ENCODE data around the gene RARRES1. TPM values are rescaled to one million over a fixed set of nuclear protein-coding genes. Genes with fewer than 3 reads are reported as not detected.
A peak's percentile ranks its signal among the peaks of the same experiment; 100 is the strongest.

The RARRES1 gene
- total RNA-seq, 1 experiment from 2014 or later = 0.20 TPM

- no peak for TF ChIP-seq CBX3 (IDR thresholded peaks at IDR 0.05; ENCODE audit: low read depth)
Observed at GRCh38 chr3:158651192-158651591, 81.1 kb downstream of the RARRES1 start (continued).

- Histone ChIP-seq H3K4me1 (ENCODE audit: control insufficient read depth in 1 of 2, insufficient read depth in 2 of 2, low read length in 2 of 2) (peaks cover 7 to 21% of the 10 kb centered on the region in 2 experiments; a peak in 3 of 4 replicates), H3K79me2 (ENCODE audit: insufficient read depth, low read length) (peaks cover 61% of the 10 kb centered on the region), H3K9me2 (ENCODE audit: insufficient read depth) (no peaks in the 10 kb centered on the region), H3K4me3 (replicated peaks in 1 of 2; ENCODE audit: low read depth in 1 of 2, low read length in 2 of 2) (no peak overlapping the region), H3K4me2 (ENCODE audit: low read length) (no peak overlapping the region), H3K27ac (ENCODE audit: low read depth, low read length) (no peak overlapping the region), H3K9me3 (ENCODE audit: control insufficient read depth in 1 of 2, insufficient read depth in 1 of 2, low read depth in 1 of 2, low read length in 2 of 2) (no peaks in the 10 kb centered on the region), H4K20me1 (ENCODE audit: insufficient read depth) (peaks cover 3% of the 10 kb centered on the region; the same call in 1 of the 2 replicates), H3K36me3 (ENCODE audit: control insufficient read depth in 1 of 2, insufficient read depth in 2 of 2, low read length in 2 of 2) (peaks cover 23 to 30% of the 10 kb centered on the region in 2 experiments), H3K9ac (ENCODE audit: low read length) (no peak overlapping the region), H3K27me3 (ENCODE audit: insufficient read depth, low read length) (no peaks in the 10 kb centered on the region), H2AFZ (ENCODE audit: low read depth, low read length, poor library complexity, severe bottlenecking) (no peak overlapping the region)
- peak; percentile 67 for ATAC-seq
- DNase-seq (ENCODE audit: low read depth, low spot score) = no peak
- ChIA-PET CTCF (interaction anchor here (2.8 kb wide), 1 partner anchor 9 kb away, joined by 9 read pairs; no protein-coding TSS in a partner anchor), POLR2A (interaction anchor here (0.6 kb wide), 1 partner anchor 65 kb away, joined by 3 read pairs; no protein-coding TSS in a partner anchor), RAD21 (ENCODE audit: low non-redundant PET in 1 of 2, low total read pairs in 2 of 2, uncharacterized antibody in 2 of 2, unreplicated experiment in 2 of 2) (no interaction called here)
- BruUV-seq (replicated peaks) = no TSS peak
- intact Hi-C loops (cut with micrococcal nuclease) = loop anchor here (10.0 kb wide), 2 partner anchors 605 to 1035 kb away; no protein-coding TSS in a partner anchor
- no peak for TF ChIP-seq EZH2 (IDR thresholded peaks at IDR 0.05)
- TF ChIP-seq SP1 (IDR thresholded peaks at IDR 0.05; ENCODE audit: low read depth) = no peak
- no peak for TF ChIP-seq CTCF (IDR thresholded peaks at IDR 0.05 in 2 of 3, conservative IDR thresholded peaks at IDR 0.05 in 1 of 3; ENCODE audit: borderline replicate concordance in 1 of 3, insufficient read depth in 1 of 3, low read depth in 2 of 3, low read length in 2 of 3)
- no peak for TF ChIP-seq JUND (IDR thresholded peaks at IDR 0.05)
- no peak for TF ChIP-seq ZFX (IDR thresholded peaks at IDR 0.05)
- TF ChIP-seq SRF (IDR thresholded peaks at IDR 0.05; ENCODE audit: low read depth) = no peak
- no peak for TF ChIP-seq ELF1 (IDR thresholded peaks at IDR 0.05; ENCODE audit: borderline replicate concordance, low read depth)
- TF ChIP-seq EZH2phosphoT487 (IDR thresholded peaks at IDR 0.05; ENCODE audit: borderline replicate concordance) = no peak
- no peak for TF ChIP-seq YY1 (IDR thresholded peaks at IDR 0.05; ENCODE audit: extremely low read depth, insufficient replicate concordance, low read depth, low read length)
- no peak for TF ChIP-seq CEBPB (IDR thresholded peaks at IDR 0.05; ENCODE audit: low read depth)
- no peak for TF ChIP-seq MAX (IDR thresholded peaks at IDR 0.05)
Observed at GRCh38 chr3:158649791-158650190, 82.5 kb downstream of the RARRES1 start.

Other genes starting within 250 kb of the RARRES1 start
- 43.7 TPM for gene MLF1, start 161.3 kb downstream of the RARRES1 start, total RNA-seq (2021; ENCODE audit: unreplicated experiment)
- 38.7 TPM for gene GFM1, start 87.9 kb downstream of the RARRES1 start, total RNA-seq (2021; ENCODE audit: unreplicated experiment)
- gene LXN, start 59.8 kb downstream of the RARRES1 start, total RNA-seq (2021; ENCODE audit: unreplicated experiment) = not detected
- gene MFSD1, start 69.6 kb upstream of the RARRES1 start, total RNA-seq (2021; ENCODE audit: unreplicated experiment) = 12.8 TPM

All from HCT116 (cell line).